SJSA1 (cell line): ENCODE measurements around the gene ZRANB3. TPM values are rescaled to one million over a fixed set of nuclear protein-coding genes. Genes with fewer than 3 reads are reported as not detected.

Experiments used
- DNase-seq, 2 experiments: peaks; one replicate each; pipeline ENCODE4 v3.0.0-alpha.2; 2015 to 2020; ENCODE audit warnings: low spot score in 2 of 2, low read depth in 1 of 2
- H3K27ac ChIP-seq: fragments of 250-450 bp; sonication (Bioruptor Pico); 2 replicates; pipeline ENCODE4 v1.5.1; 2020; ENCODE audit warnings: mild to moderate bottlenecking, moderate library complexity
- H3K27me3 ChIP-seq: fragments of 250-450 bp; sonication (Bioruptor Pico); replicated peaks from 2 replicates; pipeline ENCODE4 v1.5.1; 2020; ENCODE audit warnings: mild to moderate bottlenecking, moderate library complexity
- H3K36me3 ChIP-seq: fragments of 250-450 bp; sonication (Bioruptor Pico); 2 replicates; pipeline ENCODE4 v1.5.1; 2020; ENCODE audit warnings: mild to moderate bottlenecking
- H3K4me1 ChIP-seq: fragments of 250-450 bp; sonication (Bioruptor Pico); replicated peaks from 2 replicates; pipeline ENCODE4 v1.6.1; 2021; ENCODE audit warnings: mild to moderate bottlenecking
- H3K4me3 ChIP-seq: fragments of 250-450 bp; sonication (Bioruptor Pico); 2 replicates; pipeline ENCODE4 v1.5.1; 2020; ENCODE audit warnings: mild to moderate bottlenecking
- H3K9me3 ChIP-seq: fragments of 250-450 bp; sonication (Bioruptor Pico); replicated peaks from 2 replicates; pipeline ENCODE4 v1.5.1; 2020; ENCODE audit warnings: mild to moderate bottlenecking
- total RNA-seq: library from RNA; depleted of rRNA; stranded (reverse); fragments of >200 nt; shearing (Covaris generic); gene quantifications from 2 replicates; pipeline ENCODE4 v1.2.3, GENCODE V29; 2014

Gene ZRANB3
- total RNA-seq, 1 experiment from 2014 or later = 9.3 TPM

DNA sequence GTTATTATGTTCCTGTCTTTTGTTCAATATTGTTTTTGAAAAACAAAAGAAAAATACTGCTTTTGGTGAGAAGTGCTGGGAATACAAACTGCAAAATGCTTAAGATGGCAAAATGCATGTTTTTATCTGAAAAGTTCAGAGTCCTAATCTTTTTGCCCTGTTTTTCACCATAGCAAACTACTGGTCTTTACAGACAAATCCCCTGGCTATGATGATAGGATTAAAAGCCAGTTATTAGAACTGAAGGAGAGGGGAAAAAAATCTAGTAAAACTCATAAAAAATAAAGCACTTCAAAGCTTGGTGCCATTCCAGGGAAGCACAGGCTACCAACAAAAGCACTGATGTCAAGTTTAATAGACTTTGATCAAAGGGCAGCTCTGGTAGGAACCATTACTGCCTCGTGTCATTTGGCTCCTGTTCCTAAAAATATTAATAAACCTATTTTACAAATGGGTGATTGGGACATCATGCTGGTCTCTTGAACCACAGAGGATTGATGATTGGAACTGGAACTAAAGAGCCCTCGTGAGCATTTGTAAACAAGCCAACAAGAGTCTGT lies 284.2 kb downstream of the ZRANB3 start:
- Histone ChIP-seq H3K4me1 (no peaks in the 10 kb centered on the region), H3K36me3 (no peaks in the 10 kb centered on the region), H3K4me3 (no peak overlapping the region), H3K27ac (no peak overlapping the region), H3K27me3 (no peaks in the 10 kb centered on the region), H3K9me3 (no peaks in the 10 kb centered on the region)
- DNase-seq = no peak

DNA sequence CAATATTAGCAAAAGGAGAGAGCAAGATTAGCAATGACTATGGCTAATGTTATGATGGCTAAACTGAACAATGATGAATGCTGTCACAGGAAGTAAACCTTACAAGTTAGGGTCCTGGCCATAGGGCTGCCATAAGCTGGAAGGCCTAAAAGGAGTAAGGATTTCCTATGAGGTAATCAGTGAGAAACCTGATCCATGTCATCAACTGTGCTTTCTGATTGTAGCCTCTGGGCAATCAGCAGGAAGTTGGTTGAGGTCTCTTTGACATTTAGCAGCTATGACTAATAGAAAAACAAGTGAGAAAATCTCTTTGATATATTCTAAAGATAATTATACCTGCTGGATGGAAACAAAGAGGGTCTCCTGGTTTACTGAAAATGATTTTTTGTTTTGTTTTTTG lies 285.9 kb downstream of the ZRANB3 start:
- no peaks in the 10 kb centered on the region for H3K4me1 ChIP-seq
- no peak for DNase-seq
- H3K4me3 ChIP-seq = no peak overlapping the region
- H3K27ac ChIP-seq = no peak overlapping the region
- H3K27me3 ChIP-seq = no peaks in the 10 kb centered on the region
- no peaks in the 10 kb centered on the region for H3K36me3 ChIP-seq
- H3K9me3 ChIP-seq = no peaks in the 10 kb centered on the region

DNA sequence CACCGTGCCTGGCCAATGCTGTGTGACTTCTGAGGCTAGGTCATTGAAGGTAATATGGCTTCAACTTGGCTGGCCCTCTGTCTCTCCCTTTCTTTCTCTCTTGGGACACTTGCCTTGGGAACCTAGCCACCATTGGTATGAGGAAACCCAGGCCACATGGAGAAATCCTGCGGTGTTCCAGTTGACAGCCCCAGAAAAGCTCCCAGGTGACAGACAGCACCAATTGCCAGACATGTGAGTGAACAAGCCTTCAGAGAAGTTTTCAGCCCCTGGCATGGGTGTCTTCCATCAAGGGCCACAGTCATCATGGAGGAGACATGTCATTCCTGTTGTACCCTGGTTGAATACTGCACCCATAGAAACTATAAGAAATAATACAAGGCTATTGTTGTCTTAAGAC lies 292.4 kb downstream of the ZRANB3 start:
- DNase-seq = no peak
- Histone ChIP-seq H3K27ac (no peak overlapping the region), H3K27me3 (no peaks in the 10 kb centered on the region)

DNA sequence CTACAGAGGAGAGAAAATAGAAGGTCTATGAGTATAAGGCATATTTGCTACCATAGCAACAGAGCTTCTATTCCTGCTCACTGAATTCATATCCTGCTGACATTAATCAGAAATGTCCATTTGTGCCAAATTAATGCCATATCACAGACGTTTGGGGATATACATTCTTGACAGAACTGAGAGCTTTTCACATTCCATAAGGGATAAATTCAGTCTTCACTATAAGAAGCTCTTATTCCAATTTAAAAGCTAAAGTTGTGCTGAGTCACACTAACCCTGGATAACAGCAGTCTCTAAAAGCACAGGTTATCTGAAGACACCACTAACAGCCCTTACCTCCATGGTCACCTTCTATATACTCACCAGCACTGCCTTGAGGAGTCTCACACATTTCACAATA lies 300.9 kb downstream of the ZRANB3 start:
- Histone ChIP-seq H3K4me3 (no peak overlapping the region), H3K27me3 (no peaks in the 10 kb centered on the region), H3K27ac (no peak overlapping the region), H3K36me3 (no peaks in the 10 kb centered on the region), H3K4me1 (no peaks in the 10 kb centered on the region), H3K9me3 (no peaks in the 10 kb centered on the region)
- no peak for DNase-seq

More for the DNA sequence above, 292.4 kb downstream of the ZRANB3 start:
- H3K36me3 ChIP-seq = no peaks in the 10 kb centered on the region
- H3K9me3 ChIP-seq = no peaks in the 10 kb centered on the region
- H3K4me1 ChIP-seq = no peaks in the 10 kb centered on the region
- no peak overlapping the region for H3K4me3 ChIP-seq

GRCh38 chr2:135227386-135227785 lies 303.6 kb downstream of the ZRANB3 start:
- H3K9me3 ChIP-seq = no peaks in the 10 kb centered on the region
- H3K27me3 ChIP-seq = no peaks in the 10 kb centered on the region
- H3K36me3 ChIP-seq = no peaks in the 10 kb centered on the region
- no peak overlapping the region for H3K27ac ChIP-seq
- no peaks in the 10 kb centered on the region for H3K4me1 ChIP-seq
- DNase-seq = no peak
- no peak overlapping the region for H3K4me3 ChIP-seq

DNA sequence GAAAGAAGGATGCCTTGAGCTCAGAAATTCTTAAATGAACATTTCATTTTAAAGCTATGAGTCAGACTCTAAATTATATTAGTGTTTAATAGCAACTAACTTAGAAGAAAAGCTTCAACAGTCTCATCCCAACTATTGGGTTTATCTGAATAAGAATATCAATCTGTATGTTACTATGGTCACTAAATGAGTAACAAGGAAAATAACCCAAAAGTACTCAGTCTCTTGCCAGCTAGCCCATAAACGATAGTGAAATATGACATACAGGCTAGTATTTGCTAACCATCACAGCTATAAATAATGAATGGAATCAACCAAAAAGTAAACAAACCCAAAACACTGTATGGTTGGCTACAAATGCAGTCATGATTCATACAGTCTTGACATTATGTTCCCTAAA lies 304.1 kb downstream of the ZRANB3 start:
- H3K36me3 ChIP-seq = no peaks in the 10 kb centered on the region
- no peak for DNase-seq
- H3K4me1 ChIP-seq = no peaks in the 10 kb centered on the region
- no peak overlapping the region for H3K4me3 ChIP-seq
- no peak overlapping the region for H3K27ac ChIP-seq
- no peaks in the 10 kb centered on the region for H3K9me3 ChIP-seq
- H3K27me3 ChIP-seq = no peaks in the 10 kb centered on the region

DNA sequence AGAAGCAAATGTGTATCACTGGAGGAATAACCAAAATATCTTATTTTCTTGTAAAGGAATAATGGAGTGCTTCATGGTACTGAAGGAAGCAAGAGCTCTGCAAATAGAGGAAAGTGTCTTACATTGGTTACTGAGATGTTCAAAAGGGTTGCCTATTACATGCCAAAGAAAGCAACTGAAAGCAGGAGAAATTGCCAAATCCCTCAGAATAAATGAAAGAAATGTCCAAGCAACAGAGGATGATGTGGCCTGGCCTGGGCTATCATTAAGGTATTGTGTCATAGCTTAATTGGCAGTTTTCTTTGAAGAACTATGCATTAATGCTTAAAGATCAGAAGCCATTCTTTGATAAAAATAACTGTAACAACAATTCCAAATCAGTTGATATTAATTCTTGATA lies 305.2 kb downstream of the ZRANB3 start:
- DNase-seq = no peak
- Histone ChIP-seq H3K36me3 (no peaks in the 10 kb centered on the region), H3K4me1 (no peaks in the 10 kb centered on the region), H3K27ac (no peak overlapping the region), H3K4me3 (no peak overlapping the region), H3K9me3 (no peaks in the 10 kb centered on the region), H3K27me3 (no peaks in the 10 kb centered on the region)

GRCh38 chr2:135219226-135219625 lies 311.8 kb downstream of the ZRANB3 start:
- no peaks in the 10 kb centered on the region for H3K9me3 ChIP-seq
- no peaks in the 10 kb centered on the region for H3K4me1 ChIP-seq
- no peak overlapping the region for H3K27ac ChIP-seq
- no peak overlapping the region for H3K4me3 ChIP-seq
- no peak for DNase-seq
- H3K36me3 ChIP-seq = no peaks in the 10 kb centered on the region
- H3K27me3 ChIP-seq = no peaks in the 10 kb centered on the region

DNA sequence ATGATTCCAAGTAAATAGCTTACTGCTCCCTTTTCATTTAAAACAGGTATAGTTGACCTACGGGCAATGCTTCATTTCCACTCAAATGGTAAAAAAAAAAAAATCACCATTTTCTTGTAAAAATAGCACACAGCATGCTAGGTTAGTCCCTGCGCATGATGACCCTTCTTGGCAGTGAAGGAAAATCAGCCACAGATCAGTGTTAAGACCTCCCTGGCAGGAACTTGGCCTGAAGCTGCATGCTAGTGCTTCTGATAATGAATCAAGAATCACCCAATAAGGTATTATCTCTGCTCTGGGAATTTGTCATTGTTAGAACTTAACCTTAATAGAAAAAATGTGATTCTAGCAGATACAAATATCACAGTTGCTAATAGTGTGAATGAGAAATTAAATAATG lies 312.6 kb downstream of the ZRANB3 start:
- H3K27me3 ChIP-seq = no peaks in the 10 kb centered on the region
- no peaks in the 10 kb centered on the region for H3K9me3 ChIP-seq
- no peaks in the 10 kb centered on the region for H3K36me3 ChIP-seq
- H3K4me1 ChIP-seq = no peaks in the 10 kb centered on the region
- no peak overlapping the region for H3K4me3 ChIP-seq
- no peak overlapping the region for H3K27ac ChIP-seq
- DNase-seq = no peak

DNA sequence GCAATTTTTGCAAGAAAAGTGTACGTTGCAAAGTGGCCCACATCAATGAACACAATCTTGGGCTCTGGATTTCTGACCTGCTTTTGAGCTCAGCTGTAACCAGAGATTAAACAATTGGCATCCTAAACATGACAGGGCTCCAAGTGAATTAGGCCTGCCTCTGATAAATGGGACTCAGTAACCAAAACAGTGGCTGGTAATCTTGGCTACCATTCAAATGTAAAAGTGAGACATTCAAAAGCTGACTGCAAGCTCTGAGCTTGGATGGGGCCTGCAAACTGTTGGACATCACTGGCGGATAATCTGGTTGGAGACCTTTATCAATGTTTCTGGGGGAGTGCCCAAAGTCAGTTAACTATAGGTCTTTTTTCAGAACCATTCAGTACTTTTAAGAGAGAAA lies 318.3 kb downstream of the ZRANB3 start:
- no peaks in the 10 kb centered on the region for H3K9me3 ChIP-seq
- H3K36me3 ChIP-seq = no peaks in the 10 kb centered on the region
- H3K27ac ChIP-seq = no peak overlapping the region
- no peak overlapping the region for H3K4me3 ChIP-seq
- H3K4me1 ChIP-seq = no peaks in the 10 kb centered on the region
- H3K27me3 ChIP-seq = no peaks in the 10 kb centered on the region
- DNase-seq = no peak

GRCh38 chr2:135208016-135208415 lies 323.0 kb downstream of the ZRANB3 start:
- Histone ChIP-seq H3K36me3 (no peaks in the 10 kb centered on the region), H3K4me1 (no peaks in the 10 kb centered on the region), H3K4me3 (no peak overlapping the region), H3K27ac (no peak overlapping the region), H3K27me3 (no peaks in the 10 kb centered on the region), H3K9me3 (no peaks in the 10 kb centered on the region)
- DNase-seq = no peak

GRCh38 chr2:135203944-135204343 lies 327.1 kb downstream of the ZRANB3 start:
- no peak overlapping the region for H3K27ac ChIP-seq
- no peak for DNase-seq
- H3K27me3 ChIP-seq = no peaks in the 10 kb centered on the region
- no peaks in the 10 kb centered on the region; the same call in 1 of the 2 replicates for H3K9me3 ChIP-seq
- no peak overlapping the region for H3K4me3 ChIP-seq
- H3K4me1 ChIP-seq = no peaks in the 10 kb centered on the region
- no peaks in the 10 kb centered on the region for H3K36me3 ChIP-seq

DNA sequence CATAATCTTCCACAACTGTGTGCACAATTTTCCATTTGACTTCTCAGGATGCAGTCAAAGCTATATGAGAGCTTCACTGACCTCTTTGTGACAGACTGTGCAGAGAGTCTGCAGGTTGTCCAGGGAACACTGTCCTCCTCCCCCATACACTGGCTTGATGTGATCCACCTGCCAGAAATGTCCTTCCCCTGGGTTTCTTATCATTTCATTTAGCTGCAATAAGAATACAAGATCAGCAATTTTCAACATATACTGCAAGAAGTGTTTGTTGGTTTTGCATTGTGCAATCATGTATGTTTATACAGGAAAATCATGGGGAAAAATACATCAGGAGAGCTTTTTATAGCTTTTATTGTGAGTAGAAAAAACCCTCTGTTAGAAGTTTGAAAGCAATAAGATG lies 328.3 kb downstream of the ZRANB3 start:
- no peaks in the 10 kb centered on the region for H3K27me3 ChIP-seq
- no peak for DNase-seq
- H3K9me3 ChIP-seq = no peaks in the 10 kb centered on the region; the same call in 1 of the 2 replicates

GRCh38 chr2:135198481-135198880 lies 332.5 kb downstream of the ZRANB3 start:
- no peaks in the 10 kb centered on the region for H3K36me3 ChIP-seq
- no peak overlapping the region for H3K27ac ChIP-seq
- H3K9me3 ChIP-seq = no peaks in the 10 kb centered on the region; the same call in 1 of the 2 replicates
- DNase-seq = no peak
- no peaks in the 10 kb centered on the region for H3K4me1 ChIP-seq
- H3K27me3 ChIP-seq = no peaks in the 10 kb centered on the region
- no peak overlapping the region for H3K4me3 ChIP-seq

More for the DNA sequence above, 328.3 kb downstream of the ZRANB3 start:
- no peak overlapping the region for H3K27ac ChIP-seq
- H3K4me3 ChIP-seq = no peak overlapping the region
- H3K4me1 ChIP-seq = no peaks in the 10 kb centered on the region
- no peaks in the 10 kb centered on the region for H3K36me3 ChIP-seq

- no peak overlapping the region for H3K4me3 ChIP-seq
- H3K36me3 ChIP-seq = no peaks in the 10 kb centered on the region
- no peaks in the 10 kb centered on the region for H3K4me1 ChIP-seq
- H3K27me3 ChIP-seq = no peaks in the 10 kb centered on the region
- no peaks in the 10 kb centered on the region for H3K9me3 ChIP-seq
- no peak overlapping the region for H3K27ac ChIP-seq
- no peak for DNase-seq
These were observed 340.2 kb downstream of the ZRANB3 start for GRCh38 chr2:135190799-135191198.
